KBM-7 (cell line): ENCODE data around the gene ARCN1.

Experiments
- DNase-seq: peaks from one replicate; pipeline ENCODE4 v3.0.0-alpha.2; 2015
- in situ Hi-C: fragments of 300-500 bp; cut with MboI; formaldehyde crosslinking; loops from 2 replicates; pipeline ENCODE4 v1.14.3; 2020; ENCODE audit warnings: low sequenced_read_pairs, low pct_unique_long_range_greater_than_20kb, mixed read lengths

ARCN1 gene

DNA sequence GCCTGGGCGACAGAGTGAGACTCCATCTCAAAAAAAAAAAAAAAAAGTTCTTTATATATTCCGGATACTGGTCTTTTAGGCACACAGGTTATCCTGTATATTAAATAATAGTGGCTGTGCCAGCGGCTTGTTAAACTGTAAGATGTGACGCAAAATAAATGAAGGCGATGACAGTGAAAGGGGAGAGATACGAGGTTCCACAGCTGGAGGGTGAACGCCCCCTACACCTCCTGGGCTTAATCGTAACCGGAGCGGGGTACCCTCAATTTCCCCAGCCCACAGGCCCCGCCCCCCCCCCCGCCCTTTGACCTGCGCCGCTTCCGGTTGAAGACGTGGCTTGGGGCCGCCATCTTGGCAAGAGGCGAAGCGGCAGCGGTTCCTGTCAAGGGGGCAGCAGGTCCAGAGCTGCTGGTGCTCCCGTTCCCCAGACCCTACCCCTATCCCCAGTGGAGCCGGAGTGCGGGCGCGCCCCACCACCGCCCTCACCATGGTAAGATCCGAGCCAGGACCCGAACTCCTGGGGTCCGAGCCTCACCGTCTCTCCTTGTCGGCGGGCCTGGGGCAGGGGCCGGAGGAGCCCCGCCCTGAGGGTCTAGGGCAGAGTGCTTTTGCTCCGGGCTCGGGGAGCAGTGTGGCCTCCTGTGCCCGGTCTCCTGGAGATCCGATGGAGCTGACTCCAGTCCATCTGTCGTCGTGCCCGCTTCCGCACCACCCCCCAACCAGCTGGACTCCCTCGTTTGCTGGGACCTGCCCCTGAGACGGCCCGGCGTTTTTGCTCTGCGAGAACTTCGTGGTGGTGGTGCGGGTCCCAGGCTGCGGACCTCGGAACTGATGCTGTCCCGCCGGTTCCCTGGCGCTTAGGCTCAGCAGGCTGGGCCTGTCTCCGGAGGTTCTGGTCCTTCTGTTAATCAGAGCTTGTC is at the start of gene ARCN1:
Gene ARCN1, plus strand, starts transcription at position 349 of the 920 bp plus-strand sequence. Its CDS starts 139 bp downstream, at position 488.
- in situ Hi-C loops, result no loop called here
- DNase-seq, result peak; percentile 71

GRCh38 chr11:118522571-118523072 is 49.6 kb upstream of the ARCN1 start:
- in situ Hi-C loops, result no loop called here
- peak; percentile 30 for DNase-seq

GRCh38 chr11:118524356-118524755 is 47.9 kb upstream of the ARCN1 start:
- in situ Hi-C loops, result no loop called here
- DNase-seq, result no peak

DNA sequence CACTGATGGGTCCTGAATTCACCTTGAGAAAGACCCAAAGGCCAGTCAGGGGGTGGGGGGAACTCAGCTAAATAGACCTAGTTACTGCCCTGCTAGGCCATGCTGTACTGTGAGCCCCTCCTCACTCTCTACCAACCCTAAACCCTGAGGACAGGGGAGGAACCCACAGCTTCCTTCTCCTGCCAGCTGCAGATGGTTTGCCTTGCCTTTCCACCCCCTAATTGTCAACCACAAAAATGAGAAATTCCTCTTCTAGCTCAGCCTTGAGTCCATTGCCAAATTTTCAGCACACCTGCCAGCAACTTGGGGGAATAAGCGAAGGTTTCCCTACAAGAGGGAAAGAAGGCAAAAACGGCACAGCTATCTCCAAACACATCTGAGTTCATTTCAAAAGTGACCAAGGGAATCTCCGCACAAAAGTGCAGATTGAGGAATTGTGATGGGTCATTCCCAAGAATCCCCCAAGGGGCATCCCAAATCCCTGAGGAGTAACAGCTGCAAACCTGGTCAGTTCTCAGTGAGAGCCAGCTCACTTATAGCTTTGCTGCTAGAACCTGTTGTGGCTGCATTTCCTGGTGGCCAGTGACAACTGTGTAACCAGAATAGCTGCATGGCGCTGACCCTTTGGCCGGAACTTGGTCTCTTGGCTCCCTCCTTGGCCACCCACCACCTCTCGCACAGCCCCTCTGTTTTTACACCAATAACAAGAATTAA is 47.3 kb upstream of the ARCN1 start:
- peak; percentile 79 for DNase-seq
- in situ Hi-C loops, result no loop called here

DNA sequence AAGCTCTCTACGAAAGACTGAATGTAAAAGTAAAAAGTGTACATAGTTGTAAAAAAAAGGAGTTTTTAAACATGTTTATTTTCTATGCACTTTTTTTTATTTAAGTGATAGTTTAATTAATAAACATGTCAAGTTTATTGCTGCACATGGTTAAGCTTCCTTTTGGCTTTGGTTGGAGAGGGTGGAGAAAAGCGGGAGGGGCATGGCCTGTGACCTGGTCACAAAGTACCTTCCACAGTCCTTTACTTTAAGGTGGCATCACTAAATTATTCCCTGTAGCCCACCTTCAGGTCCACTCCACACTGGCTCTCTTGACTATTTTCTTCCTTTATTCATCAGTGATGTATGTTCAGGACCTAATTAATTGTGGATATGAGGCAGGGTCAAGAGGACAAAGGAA is 45.5 kb upstream of the ARCN1 start:
- in situ Hi-C loops, result no loop called here
- no peak for DNase-seq

GRCh38 chr11:118527109-118527508 is 45.1 kb upstream of the ARCN1 start, which contains the start of gene TTC36:
Gene TTC36 (plus strand): TSS chr11:118527474. CDS start chr11:118527495, 21 bp downstream.
- DNase-seq, result no peak
- in situ Hi-C loops, result no loop called here

GRCh38 chr11:118528511-118528910 is 43.7 kb upstream of the ARCN1 start:
- no peak for DNase-seq
- in situ Hi-C loops, result no loop called here

- no peak for DNase-seq
- in situ Hi-C loops, result no loop called here
Measured at GRCh38 chr11:118529584-118530175, 42.5 kb upstream of the ARCN1 start.

DNA sequence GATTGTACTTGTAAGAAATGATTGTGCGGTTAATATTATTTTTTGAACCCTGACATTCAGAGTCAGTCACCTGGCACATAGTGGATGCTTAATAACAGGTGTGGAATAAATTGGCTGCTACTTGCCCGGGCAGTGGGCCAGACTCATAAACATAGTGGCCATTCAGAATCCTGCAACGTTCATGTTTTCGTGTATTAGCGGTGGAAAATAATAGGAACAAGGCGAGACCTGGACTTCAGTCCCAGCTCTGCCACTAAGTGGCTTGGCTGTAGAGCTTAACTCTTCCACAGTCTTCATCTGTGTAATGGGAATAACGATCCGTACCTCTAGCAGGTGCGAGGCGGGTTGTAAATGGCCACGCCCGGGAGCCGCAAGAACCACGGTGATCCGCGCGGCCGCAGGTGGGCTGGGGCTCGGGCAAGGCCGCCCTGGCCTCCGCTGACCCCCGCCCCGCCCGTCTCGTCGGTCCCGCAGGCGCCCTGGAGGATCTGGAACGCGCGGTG is 42.0 kb upstream of the ARCN1 start:
- DNase-seq, result no peak

DNA sequence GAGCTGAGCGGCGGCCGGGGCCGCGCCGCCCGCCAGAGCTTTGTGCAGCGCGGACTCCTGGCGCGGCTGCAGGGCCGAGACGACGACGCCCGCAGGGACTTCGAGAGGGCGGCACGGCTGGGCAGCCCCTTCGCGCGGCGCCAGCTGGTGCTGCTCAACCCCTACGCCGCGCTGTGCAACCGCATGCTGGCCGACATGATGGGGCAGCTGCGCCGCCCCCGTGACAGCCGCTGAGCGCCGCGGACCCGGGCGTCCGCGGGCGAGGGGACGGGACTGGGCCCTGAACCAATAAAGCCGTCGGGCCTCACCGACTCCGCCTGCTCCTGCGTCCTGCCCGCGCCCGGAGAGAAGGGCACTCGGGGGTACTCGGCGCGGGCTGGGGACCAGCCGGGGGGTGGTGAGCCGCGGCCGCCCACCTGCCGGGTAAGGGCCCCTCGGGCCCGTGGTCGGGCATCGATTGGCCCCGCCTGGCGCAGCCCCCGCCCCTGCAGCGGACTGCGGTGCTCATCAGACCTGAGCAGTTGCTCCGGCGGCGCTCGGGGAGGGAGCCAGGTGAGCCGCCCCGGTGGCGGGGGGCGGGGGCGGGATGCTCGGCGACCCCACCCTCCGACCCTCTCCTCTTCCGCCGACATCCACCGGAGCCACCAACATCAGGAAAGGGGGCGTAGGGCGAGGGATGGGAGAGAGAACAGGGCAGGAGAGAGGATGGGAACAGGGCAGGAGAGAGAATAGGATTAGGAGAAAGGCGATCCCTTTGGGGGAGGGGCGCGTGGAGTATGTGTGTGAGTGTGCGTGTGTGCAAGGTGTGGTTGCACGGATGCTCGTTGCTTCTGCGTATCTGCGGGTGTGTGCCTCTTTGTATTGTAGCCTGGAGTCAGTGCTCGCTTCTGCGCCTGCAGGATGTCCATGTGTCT is 41.3 kb upstream of the ARCN1 start, which contains the start of gene TMEM25:
Gene TMEM25, plus strand, starts transcription at position 510 of the 914 bp plus-strand sequence. CDS start 610 bp downstream, outside the sequence.
- in situ Hi-C loops, result no loop called here
- DNase-seq, result no peak

More for the DNA sequence above, 42.0 kb upstream of the ARCN1 start:
- in situ Hi-C loops, result no loop called here

DNA sequence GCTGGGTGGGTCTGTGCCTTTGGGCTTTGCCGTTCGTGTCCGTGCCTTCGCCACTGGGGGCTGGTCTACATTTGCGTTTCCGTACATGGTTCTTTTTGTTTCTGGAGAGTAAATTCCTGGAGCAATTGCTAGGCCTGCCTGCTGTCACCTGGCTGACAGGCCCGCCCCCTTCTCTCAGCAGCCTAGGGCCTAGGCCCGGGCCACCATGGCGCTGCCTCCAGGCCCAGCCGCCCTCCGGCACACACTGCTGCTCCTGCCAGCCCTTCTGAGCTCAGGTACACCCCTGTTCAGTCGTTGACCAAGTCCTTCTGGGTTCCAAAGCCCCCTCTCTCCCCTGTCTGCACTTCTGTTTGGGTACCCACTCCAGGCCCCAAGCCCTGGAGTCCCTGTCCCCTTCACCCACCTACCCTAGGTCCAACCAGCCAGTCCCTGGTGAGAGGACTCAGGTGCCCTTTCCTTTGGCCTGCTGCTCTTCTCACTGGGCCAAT is 40.6 kb upstream of the ARCN1 start:
- no peak for DNase-seq
- in situ Hi-C loops, result no loop called here

DNA sequence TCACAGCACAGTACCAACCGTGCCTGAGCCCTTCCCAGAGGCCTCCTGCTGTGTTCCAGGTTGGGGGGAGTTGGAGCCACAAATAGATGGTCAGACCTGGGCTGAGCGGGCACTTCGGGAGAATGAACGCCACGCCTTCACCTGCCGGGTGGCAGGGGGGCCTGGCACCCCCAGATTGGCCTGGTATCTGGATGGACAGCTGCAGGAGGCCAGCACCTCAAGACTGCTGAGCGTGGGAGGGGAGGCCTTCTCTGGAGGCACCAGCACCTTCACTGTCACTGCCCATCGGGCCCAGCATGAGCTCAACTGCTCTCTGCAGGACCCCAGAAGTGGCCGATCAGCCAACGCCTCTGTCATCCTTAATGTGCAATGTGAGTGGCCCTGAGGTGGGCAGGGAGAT is 40.1 kb upstream of the ARCN1 start:
- in situ Hi-C loops, result no loop called here
- DNase-seq, result no peak

DNA sequence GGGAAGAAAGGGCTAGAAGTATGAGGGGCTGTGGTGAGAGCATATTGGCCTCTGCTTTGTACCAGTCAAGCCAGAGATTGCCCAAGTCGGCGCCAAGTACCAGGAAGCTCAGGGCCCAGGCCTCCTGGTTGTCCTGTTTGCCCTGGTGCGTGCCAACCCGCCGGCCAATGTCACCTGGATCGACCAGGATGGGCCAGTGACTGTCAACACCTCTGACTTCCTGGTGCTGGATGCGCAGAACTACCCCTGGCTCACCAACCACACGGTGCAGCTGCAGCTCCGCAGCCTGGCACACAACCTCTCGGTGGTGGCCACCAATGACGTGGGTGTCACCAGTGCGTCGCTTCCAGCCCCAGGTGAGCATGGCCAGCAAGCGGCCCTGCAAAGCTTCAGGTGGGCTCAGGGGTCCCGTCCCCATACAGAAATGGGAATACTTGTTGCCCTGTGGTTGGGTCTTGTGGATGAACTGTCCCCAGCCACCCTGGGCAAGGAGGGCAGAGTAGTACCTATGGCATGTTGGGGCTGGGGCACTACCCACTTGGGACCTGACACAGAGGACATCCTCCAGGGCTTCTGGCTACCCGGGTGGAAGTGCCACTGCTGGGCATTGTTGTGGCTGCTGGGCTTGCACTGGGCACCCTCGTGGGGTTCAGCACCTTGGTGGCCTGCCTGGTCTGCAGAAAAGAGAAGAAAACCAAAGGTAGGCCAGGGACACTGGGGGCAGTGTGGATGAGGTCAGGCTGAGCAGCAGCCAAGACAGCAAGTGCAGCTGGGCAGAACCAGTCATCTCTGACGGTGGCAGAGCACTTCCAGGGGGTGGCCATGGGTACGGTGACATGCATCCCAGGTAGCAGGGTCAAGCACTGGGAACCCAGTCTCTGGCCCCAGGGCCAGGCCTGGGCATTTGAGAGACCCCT is 39.1 kb upstream of the ARCN1 start:
- in situ Hi-C loops, result no loop called here
- DNase-seq, result no peak

- DNase-seq, result no peak
- in situ Hi-C loops, result no loop called here
Measured at GRCh38 chr11:118533769-118534729, 38.2 kb upstream of the ARCN1 start.

- DNase-seq, result no peak
- in situ Hi-C loops, result no loop called here
Measured at GRCh38 chr11:118535261-118535660, 36.9 kb upstream of the ARCN1 start.

DNA sequence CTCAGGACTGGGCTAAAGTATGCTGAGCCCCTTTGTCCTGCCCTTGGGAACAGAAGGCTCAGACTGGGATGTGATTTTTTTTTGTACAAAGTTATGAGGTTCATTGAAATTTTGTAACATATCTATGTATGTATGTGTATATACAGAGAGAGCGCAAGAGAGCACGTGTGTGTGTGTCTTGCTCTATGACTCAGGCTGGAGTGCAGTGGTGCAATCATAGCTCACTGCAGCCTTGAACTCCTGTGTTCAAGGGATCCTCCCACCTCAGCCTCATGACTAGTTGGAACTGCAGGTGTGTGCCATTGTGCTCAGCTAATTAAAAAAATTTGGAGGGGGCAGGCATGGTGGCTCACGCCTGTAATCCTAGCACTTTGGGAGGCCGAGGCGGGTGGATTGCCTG is 35.5 kb upstream of the ARCN1 start:
- DNase-seq, result no peak
- in situ Hi-C loops, result no loop called here
